Measurements from ENCODE around the gene RAD21L1.

GRCh38 chr20:1265916-1266166 lies 40.0 kb downstream of the RAD21L1 start:
- TF ChIP-seq CTCF (IDR thresholded peaks at IDR 0.05) (no peak), POLR2A (IDR thresholded peaks at IDR 0.05) (no peak), POLR2AphosphoS5 (IDR thresholded peaks at IDR 0.05) (no peak)

Data from gastroesophageal sphincter (tissue), 3 donors.